Ramos (cell line): ENCODE data around the gene BFSP1.

ENCODE experiments used
- in situ Hi-C: fragments of 300-500 bp; cut with MboI; formaldehyde crosslinking; loops from one replicate; pipeline ENCODE4 v1.14.3; 2022; ENCODE audit warnings: low sequenced_read_pairs; ENCODE audit not compliant: unreplicated experiment

BFSP1 gene

DNA sequence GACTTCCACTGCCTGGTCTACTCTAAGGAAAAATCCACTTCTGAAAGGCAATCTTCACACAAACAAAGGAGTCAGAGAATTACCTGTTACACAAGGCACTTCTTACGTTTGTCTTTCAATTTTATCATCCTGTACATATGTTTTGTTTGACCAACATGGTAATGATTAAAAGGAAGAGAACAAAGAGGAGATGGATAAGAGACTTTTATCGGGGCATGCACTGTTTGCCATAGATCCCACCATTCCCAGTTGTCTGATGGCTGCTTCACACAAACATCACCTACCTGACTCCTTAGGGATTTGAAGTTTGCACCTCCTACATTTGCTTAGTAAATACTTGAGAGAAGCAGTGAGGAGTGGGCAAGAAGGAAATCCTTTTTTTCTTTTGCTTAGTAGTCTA lies 87.1 kb downstream of the BFSP1 start:
- in situ Hi-C loops: no loop called here
